ENCODE measurements around the gene UBE2D4. TPM values are rescaled to one million over a fixed set of nuclear protein-coding genes. Genes with fewer than 3 reads are reported as not detected.

Gene UBE2D4
- total and polyA plus RNA-seq, 10 donors = 8.2 to 19.5 (median 12.7) TPM

- TF ChIP-seq POLR2AphosphoS5 (IDR thresholded peaks at IDR 0.05) (peak in 1 of 3 donors; percentile 35), POLR2A (IDR thresholded peaks at IDR 0.05) (no peak), CTCF (IDR thresholded peaks at IDR 0.05 in 8 of 11, conservative IDR thresholded peaks at IDR 0.05 in 3 of 11) (no peak)
- DNase-seq = no peak
- Histone ChIP-seq H3K4me3 (no peak overlapping the region), H3K27ac (peak overlapping the region in 4 of 8 donors; percentile 9 to 53 (median 35)), H3K4me1 (peaks cover 0 to 38% (median 13%) of the 10 kb centered on the region in 6 donors), H3K27me3 (replicated peaks in 1 of 7) (no peaks in the 10 kb centered on the region), H3K9me3 (no peaks in the 10 kb centered on the region), H3K36me3 (peaks cover 0 to 87% (median 67%) of the 10 kb centered on the region in 6 donors)
- WGBS, 5 donors = 59 to 80% (median 73%) methylated on average over 4 to 5 of the region's 5 CpGs
- intact Hi-C loops (cut with DNase I; ENCODE audit: low total_unique reads) = no loop called here
Measured at GRCh38 chr7:43878867-43879266, 47.4 kb upstream of the UBE2D4 start.

- Histone ChIP-seq H3K4me1 (peaks cover 0 to 38% (median 13%) of the 10 kb centered on the region in 6 donors), H3K36me3 (peaks cover 0 to 92% (median 73%) of the 10 kb centered on the region in 6 donors), H3K27me3 (replicated peaks in 1 of 7) (no peaks in the 10 kb centered on the region), H3K4me3 (no peak overlapping the region), H3K27ac (peak overlapping the region in 3 of 8 donors; percentile 9 to 42 (median 28)), H3K9me3 (no peaks in the 10 kb centered on the region)
- intact Hi-C loops (cut with DNase I; ENCODE audit: low total_unique reads) = no loop called here
- DNase-seq = no peak
- TF ChIP-seq CTCF (IDR thresholded peaks at IDR 0.05 in 8 of 11, conservative IDR thresholded peaks at IDR 0.05 in 3 of 11) (no peak), POLR2AphosphoS5 (IDR thresholded peaks at IDR 0.05) (no peak), POLR2A (IDR thresholded peaks at IDR 0.05) (no peak)
- WGBS, 5 donors = 83 to 100% (median 93%) methylated on average over 2 of the region's 2 CpGs
Measured at GRCh38 chr7:43879477-43879876, 46.8 kb upstream of the UBE2D4 start.

- 55 to 67% (median 65%) methylated on average over 5 of the region's 5 CpGs for WGBS, 5 donors
- H3K36me3 ChIP-seq = peaks cover 0 to 93% (median 75%) of the 10 kb centered on the region in 6 donors
- no peaks in the 10 kb centered on the region for H3K27me3 ChIP-seq (replicated peaks in 1 of 7)
- no peak overlapping the region for H3K27ac ChIP-seq
- intact Hi-C loops (cut with DNase I; ENCODE audit: low total_unique reads) = no loop called here
- H3K9me3 ChIP-seq = no peaks in the 10 kb centered on the region
- H3K4me3 ChIP-seq = no peak overlapping the region
- no peak for DNase-seq
- TF ChIP-seq POLR2A (IDR thresholded peaks at IDR 0.05) (no peak), POLR2AphosphoS5 (IDR thresholded peaks at IDR 0.05) (no peak), CTCF (IDR thresholded peaks at IDR 0.05 in 8 of 11, conservative IDR thresholded peaks at IDR 0.05 in 3 of 11) (no peak)
- peaks cover 0 to 38% (median 13%) of the 10 kb centered on the region in 6 donors for H3K4me1 ChIP-seq
Measured at GRCh38 chr7:43880596-43880995, 45.6 kb upstream of the UBE2D4 start.

GRCh38 chr7:43884209-43884608 is 42.0 kb upstream of the UBE2D4 start:
- H3K9me3 ChIP-seq = no peaks in the 10 kb centered on the region
- intact Hi-C loops (cut with DNase I; ENCODE audit: low total_unique reads) = no loop called here

More at GRCh38 chr7:43884209-43884608, 42.0 kb upstream of the UBE2D4 start:
- Histone ChIP-seq H3K36me3 (peaks cover 0 to 75% (median 49%) of the 10 kb centered on the region in 6 donors), H3K27me3 (replicated peaks in 1 of 7) (no peaks in the 10 kb centered on the region), H3K27ac (no peak overlapping the region), H3K4me3 (no peak overlapping the region), H3K4me1 (peaks cover 0 to 19% (median 6%) of the 10 kb centered on the region in 6 donors)
- 66 to 83% (median 70%) methylated on average over 4 of the region's 4 CpGs for WGBS, 5 donors
- TF ChIP-seq POLR2A (IDR thresholded peaks at IDR 0.05) (no peak), POLR2AphosphoS5 (IDR thresholded peaks at IDR 0.05) (no peak), CTCF (IDR thresholded peaks at IDR 0.05 in 8 of 11, conservative IDR thresholded peaks at IDR 0.05 in 3 of 11) (no peak)
- no peak for DNase-seq
